GM23338 (cell line): Measurements from ENCODE around the gene TJP1. TPM values are rescaled to one million over a fixed set of nuclear protein-coding genes. Genes with fewer than 3 reads are reported as not detected.
"Not testable (repeated sequence)": the region's sequence is repeated elsewhere in the genome, so short reads cannot be mapped to it uniquely, and the experiment has no call there.

Source experiments
- ATAC-seq: fragments of 200-7000 bp; cut with Tn5 transposase; 3 replicates; pipeline ENCODE4 v1.9.1; 2020
- DNase-seq: peaks from one replicate; pipeline ENCODE4 v3.0.0-alpha.2; 2015; ENCODE audit warnings: low spot score
- H2AFZ ChIP-seq: fragments of 200-600 bp; sonication (generic); 2 replicates; pipeline ENCODE4 v1.8.0; 2016; ENCODE audit warnings: antibody characterized with exemption, mild to moderate bottlenecking, moderate library complexity
- H3F3A ChIP-seq: fragments of 200-600 bp; sonication (generic); replicated peaks from 2 replicates; pipeline ENCODE4 v1.8.0; 2017; ENCODE audit warnings: antibody characterized with exemption, mixed run types, low read depth
- H3K27ac ChIP-seq: fragments of 200-600 bp; sonication (generic); 2 replicates; pipeline ENCODE4 v1.6.1; 2016; ENCODE audit warnings: low read depth
- H3K27me3 ChIP-seq: fragments of 200-600 bp; sonication (generic); 2 replicates; pipeline ENCODE4 v1.8.0; 2016; ENCODE audit warnings: mild to moderate bottlenecking, mixed run types, moderate library complexity; ENCODE audit not compliant: insufficient read depth
- H3K36me3 ChIP-seq: fragments of 200-600 bp; sonication (generic); 2 replicates; pipeline ENCODE4 v1.8.0; 2016; ENCODE audit warnings: mild to moderate bottlenecking; ENCODE audit not compliant: insufficient read depth
- H3K4me1 ChIP-seq: fragments of 200-600 bp; sonication (generic); 2 replicates; pipeline ENCODE4 v1.8.0; 2016; ENCODE audit warnings: mild to moderate bottlenecking, moderate library complexity; ENCODE audit not compliant: insufficient read depth
- H3K4me2 ChIP-seq: fragments of 200-600 bp; sonication (generic); 2 replicates; pipeline ENCODE4 v1.7.1; 2017; ENCODE audit warnings: mixed run types
- H3K4me3 ChIP-seq: fragments of 200-600 bp; sonication (generic); 2 replicates; pipeline ENCODE4 v1.6.1; 2016; ENCODE audit warnings: mixed run types
- H3K79me2 ChIP-seq: fragments of 200-600 bp; sonication (generic); replicated peaks from 2 replicates; pipeline ENCODE4 v1.8.0; 2017; ENCODE audit warnings: mild to moderate bottlenecking; ENCODE audit not compliant: insufficient read depth
- H3K9me2 ChIP-seq: fragments of 200-600 bp; sonication (generic); 2 replicates; pipeline ENCODE4 v1.8.0; 2017; ENCODE audit not compliant: insufficient read depth
- H4K20me1 ChIP-seq: fragments of 200-600 bp; sonication (generic); replicated peaks from 2 replicates; pipeline ENCODE4 v1.8.0; 2017; ENCODE audit warnings: mild to moderate bottlenecking; ENCODE audit not compliant: insufficient read depth
- H3K27ac Mint-ChIP-seq: 2 replicates; pipeline ENCODE4 v1.8.0; 2020; ENCODE audit warnings: inconsistent platforms, mild to moderate bottlenecking, moderate library complexity, mixed read lengths
- H3K27me3 Mint-ChIP-seq: 3 replicates; pipeline ENCODE4 v1.8.0; 2022; ENCODE audit warnings: low read depth, mild to moderate bottlenecking, moderate library complexity, mixed read lengths, inconsistent platforms; ENCODE audit not compliant: insufficient read depth, poor library complexity
- H3K36me3 Mint-ChIP-seq: 3 replicates; pipeline ENCODE4 v1.8.0; 2021; ENCODE audit warnings: low read depth, mild to moderate bottlenecking, inconsistent platforms, moderate library complexity, mixed read lengths
- H3K4me1 Mint-ChIP-seq: 3 replicates; pipeline ENCODE4 v1.8.0; 2020; ENCODE audit warnings: mild to moderate bottlenecking, inconsistent platforms, mixed read lengths
- H3K4me3 Mint-ChIP-seq: 3 replicates; pipeline ENCODE4 v1.8.0; 2021; ENCODE audit warnings: moderate library complexity, mild to moderate bottlenecking, inconsistent platforms, mixed read lengths
- H3K9me3 Mint-ChIP-seq: 3 replicates; pipeline ENCODE4 v1.8.0; 2020; ENCODE audit warnings: moderate library complexity, mild to moderate bottlenecking, inconsistent platforms, mixed read lengths
- CREB1 ChIP-seq: fragments of 250-450 bp; sonication (Bioruptor Pico); IDR thresholded peaks from 2 replicates; pipeline ENCODE4 v1.5.0; 2020; ENCODE audit warnings: low read depth, mild to moderate bottlenecking, moderate library complexity
- EZH2phosphoT487 ChIP-seq: fragments of 200-600 bp; sonication (generic); IDR thresholded peaks from one replicate; pipeline ENCODE4 v1.8.1; 2018; ENCODE audit warnings: antibody characterized with exemption; ENCODE audit not compliant: unreplicated experiment
- JUNB ChIP-seq: IDR thresholded peaks from one replicate; pipeline ENCODE4 v1.6.1; 2016; ENCODE audit warnings: antibody characterized with exemption; ENCODE audit not compliant: unreplicated experiment
- NANOG ChIP-seq: IDR thresholded peaks from 2 replicates; pipeline ENCODE4 v1.6.1; 2016; ENCODE audit warnings: antibody characterized with exemption, borderline replicate concordance
- POLR2AphosphoS5 ChIP-seq: IDR thresholded peaks from 2 replicates; pipeline ENCODE4 v1.6.1; 2016; ENCODE audit warnings: antibody characterized with exemption, low read depth
- ZNF331 ChIP-seq: fragments of 250-450 bp; sonication (Bioruptor Pico); IDR thresholded peaks from 2 replicates; pipeline ENCODE4 v1.5.0; 2020; ENCODE audit warnings: low read depth, mild to moderate bottlenecking, moderate library complexity
- polyA plus RNA-seq: library from polyadenylated mRNA; unstranded; fragments of >200 nt; fragmentation: Nextera tagmentation; extraction: Ambion mirVana; gene quantifications from 2 replicates; pipeline ENCODE4 v1.2.1, GENCODE V29; 2016
- total RNA-seq: library from RNA; depleted of rRNA; stranded (reverse); fragments of >200 nt; shearing (Covaris generic); gene quantifications from 2 replicates; pipeline ENCODE4 v1.2.3, GENCODE V29; 2014
- TF ChIP-seq, protein P1 (sequence below): fragments of 250-450 bp; sonication (Bioruptor Pico); IDR thresholded peaks from 2 replicates; pipeline ENCODE4 v1.5.0; 2020; ENCODE audit warnings: mild to moderate bottlenecking, moderate library complexity
- TF ChIP-seq, protein P2 (sequence below), 2 experiments: fragments of 200-600 bp in 1 of 2; sonication (generic) in 1 of 2; conservative IDR thresholded peaks; 2 replicates each; pipeline versions ENCODE4 v1.5.1 to v1.6.1; 2016 to 2017; ENCODE audit warnings: antibody characterized with exemption in 2 of 2, low read depth in 2 of 2, mild to moderate bottlenecking in 2 of 2, moderate library complexity in 1 of 2

The TJP1 gene
- total and polyA plus RNA-seq, 2 experiments from 2014 or later: 76.2 to 116 TPM

DNA sequence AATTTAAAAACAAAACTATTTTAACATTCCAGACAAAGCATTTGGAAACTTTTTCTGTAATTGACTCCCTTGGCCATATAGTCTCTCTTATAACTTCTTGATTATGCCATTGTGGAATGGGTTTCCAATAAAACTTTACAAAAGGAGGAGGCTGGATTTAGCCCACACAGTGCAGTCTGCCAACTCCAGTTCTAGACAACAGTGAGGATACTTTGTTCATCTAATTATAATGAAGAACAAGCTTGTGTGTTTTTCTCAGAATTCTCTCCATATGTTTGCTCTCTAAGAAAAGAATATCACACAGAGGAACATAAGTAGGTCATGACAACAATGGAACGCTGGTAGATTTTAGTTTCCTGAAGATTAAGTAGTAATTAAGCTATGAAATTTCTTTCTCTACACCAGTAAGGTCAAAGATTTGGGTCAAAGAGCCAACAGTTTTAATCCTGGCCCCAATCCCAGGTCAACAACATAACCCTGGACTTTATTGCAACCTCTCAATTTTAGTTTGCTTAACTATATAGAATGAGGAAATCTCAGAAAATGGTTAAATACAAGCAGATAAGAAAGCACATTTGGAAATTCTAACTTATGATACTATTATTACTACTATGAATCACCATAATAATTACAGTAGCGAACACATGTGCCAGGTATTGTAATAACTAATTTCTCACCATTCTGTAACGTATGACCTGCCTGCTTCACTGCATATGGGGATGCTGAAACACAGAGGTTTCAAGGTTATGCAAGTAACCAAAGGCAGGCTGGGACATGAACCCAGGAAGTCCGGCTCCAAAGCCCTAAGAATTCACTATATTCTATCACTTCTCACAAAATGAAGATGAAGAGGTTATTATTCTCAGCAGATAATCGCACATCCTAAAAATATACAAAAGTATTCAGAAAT, 65.7 kb downstream of the TJP1 start (continued):
- TF ChIP-seq, protein P1, sequence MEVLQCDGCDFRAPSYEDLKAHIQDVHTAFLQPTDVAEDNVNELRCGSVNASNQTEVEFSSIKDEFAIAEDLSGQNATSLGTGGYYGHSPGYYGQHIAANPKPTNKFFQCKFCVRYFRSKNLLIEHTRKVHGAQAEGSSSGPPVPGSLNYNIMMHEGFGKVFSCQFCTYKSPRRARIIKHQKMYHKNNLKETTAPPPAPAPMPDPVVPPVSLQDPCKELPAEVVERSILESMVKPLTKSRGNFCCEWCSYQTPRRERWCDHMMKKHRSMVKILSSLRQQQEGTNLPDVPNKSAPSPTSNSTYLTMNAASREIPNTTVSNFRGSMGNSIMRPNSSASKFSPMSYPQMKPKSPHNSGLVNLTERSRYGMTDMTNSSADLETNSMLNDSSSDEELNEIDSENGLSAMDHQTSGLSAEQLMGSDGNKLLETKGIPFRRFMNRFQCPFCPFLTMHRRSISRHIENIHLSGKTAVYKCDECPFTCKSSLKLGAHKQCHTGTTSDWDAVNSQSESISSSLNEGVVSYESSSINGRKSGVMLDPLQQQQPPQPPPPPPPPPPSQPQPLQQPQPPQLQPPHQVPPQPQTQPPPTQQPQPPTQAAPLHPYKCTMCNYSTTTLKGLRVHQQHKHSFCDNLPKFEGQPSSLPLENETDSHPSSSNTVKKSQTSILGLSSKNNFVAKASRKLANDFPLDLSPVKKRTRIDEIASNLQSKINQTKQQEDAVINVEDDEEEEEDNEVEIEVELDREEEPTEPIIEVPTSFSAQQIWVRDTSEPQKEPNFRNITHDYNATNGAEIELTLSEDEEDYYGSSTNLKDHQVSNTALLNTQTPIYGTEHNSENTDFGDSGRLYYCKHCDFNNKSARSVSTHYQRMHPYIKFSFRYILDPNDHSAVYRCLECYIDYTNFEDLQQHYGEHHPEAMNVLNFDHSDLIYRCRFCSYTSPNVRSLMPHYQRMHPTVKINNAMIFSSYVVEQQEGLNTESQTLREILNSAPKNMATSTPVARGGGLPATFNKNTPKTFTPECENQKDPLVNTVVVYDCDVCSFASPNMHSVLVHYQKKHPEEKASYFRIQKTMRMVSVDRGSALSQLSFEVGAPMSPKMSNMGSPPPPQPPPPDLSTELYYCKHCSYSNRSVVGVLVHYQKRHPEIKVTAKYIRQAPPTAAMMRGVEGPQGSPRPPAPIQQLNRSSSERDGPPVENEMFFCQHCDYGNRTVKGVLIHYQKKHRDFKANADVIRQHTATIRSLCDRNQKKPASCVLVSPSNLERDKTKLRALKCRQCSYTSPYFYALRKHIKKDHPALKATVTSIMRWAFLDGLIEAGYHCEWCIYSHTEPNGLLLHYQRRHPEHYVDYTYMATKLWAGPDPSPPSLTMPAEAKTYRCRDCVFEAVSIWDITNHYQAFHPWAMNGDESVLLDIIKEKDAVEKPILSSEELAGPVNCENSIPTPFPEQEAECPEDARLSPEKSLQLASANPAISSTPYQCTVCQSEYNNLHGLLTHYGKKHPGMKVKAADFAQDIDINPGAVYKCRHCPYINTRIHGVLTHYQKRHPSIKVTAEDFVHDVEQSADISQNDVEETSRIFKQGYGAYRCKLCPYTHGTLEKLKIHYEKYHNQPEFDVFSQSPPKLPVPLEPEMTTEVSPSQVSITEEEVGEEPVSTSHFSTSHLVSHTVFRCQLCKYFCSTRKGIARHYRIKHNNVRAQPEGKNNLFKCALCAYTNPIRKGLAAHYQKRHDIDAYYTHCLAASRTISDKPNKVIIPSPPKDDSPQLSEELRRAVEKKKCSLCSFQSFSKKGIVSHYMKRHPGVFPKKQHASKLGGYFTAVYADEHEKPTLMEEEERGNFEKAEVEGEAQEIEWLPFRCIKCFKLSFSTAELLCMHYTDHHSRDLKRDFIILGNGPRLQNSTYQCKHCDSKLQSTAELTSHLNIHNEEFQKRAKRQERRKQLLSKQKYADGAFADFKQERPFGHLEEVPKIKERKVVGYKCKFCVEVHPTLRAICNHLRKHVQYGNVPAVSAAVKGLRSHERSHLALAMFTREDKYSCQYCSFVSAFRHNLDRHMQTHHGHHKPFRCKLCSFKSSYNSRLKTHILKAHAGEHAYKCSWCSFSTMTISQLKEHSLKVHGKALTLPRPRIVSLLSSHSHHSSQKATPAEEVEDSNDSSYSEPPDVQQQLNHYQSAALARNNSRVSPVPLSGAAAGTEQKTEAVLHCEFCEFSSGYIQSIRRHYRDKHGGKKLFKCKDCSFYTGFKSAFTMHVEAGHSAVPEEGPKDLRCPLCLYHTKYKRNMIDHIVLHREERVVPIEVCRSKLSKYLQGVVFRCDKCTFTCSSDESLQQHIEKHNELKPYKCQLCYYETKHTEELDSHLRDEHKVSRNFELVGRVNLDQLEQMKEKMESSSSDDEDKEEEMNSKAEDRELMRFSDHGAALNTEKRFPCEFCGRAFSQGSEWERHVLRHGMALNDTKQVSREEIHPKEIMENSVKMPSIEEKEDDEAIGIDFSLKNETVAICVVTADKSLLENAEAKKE (CRISPR knock-in tag): no peak
- no peak for TF ChIP-seq POLR2AphosphoS5

DNA sequence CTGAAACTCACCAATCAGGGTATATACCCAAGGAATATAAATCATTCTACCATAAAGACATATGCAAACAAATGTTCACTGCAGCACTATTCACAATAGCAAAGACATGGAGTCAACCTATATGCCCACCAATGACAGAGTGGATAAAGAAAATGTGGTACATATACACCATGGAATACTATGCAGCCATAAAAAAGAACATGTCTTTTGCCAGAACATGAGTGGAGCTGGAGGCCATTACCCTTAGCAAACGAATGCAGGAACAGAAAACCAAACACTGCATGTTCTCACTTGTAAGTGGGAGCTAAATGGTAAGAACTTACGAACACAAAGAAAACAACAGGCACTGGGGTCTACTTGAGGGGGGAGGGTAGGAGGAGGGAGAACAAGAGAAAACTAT, 68.3 kb downstream of the TJP1 start:
- not testable (repeated sequence) for H2AFZ ChIP-seq, H3F3A ChIP-seq, H3K27ac ChIP-seq, DNase-seq, H3K27me3 Mint-ChIP-seq, H3K9me3 Mint-ChIP-seq, H4K20me1 ChIP-seq, ATAC-seq, H3K4me2 ChIP-seq, H3K4me3 ChIP-seq, H3K36me3 ChIP-seq, H3K27me3 ChIP-seq, H3K27ac Mint-ChIP-seq, H3K4me3 Mint-ChIP-seq, H3K9me2 ChIP-seq
- Histone ChIP-seq H3K4me1 (peaks cover 29% of the 10 kb centered on the region), H3K79me2 (peaks cover 31% of the 10 kb centered on the region)
- Mint-ChIP-seq H3K4me1 (peaks cover 37% of the 10 kb centered on the region), H3K36me3 (peaks cover 23% of the 10 kb centered on the region)

- Histone ChIP-seq H3K27ac (no peak overlapping the region), H2AFZ (no peak overlapping the region)
Measured at GRCh38 chr15:29753506-29753905, 68.8 kb downstream of the TJP1 start.

More at GRCh38 chr15:29753506-29753905, 68.8 kb downstream of the TJP1 start:
- no peaks in the 10 kb centered on the region; the same call in 1 of the 2 replicates for H3K36me3 ChIP-seq
- DNase-seq (no peak), ATAC-seq (no peak)
- TF ChIP-seq NANOG (no peak), CREB1 (no peak), ZNF331 (CRISPR knock-in tag) (no peak), POLR2AphosphoS5 (no peak), EZH2phosphoT487 (no peak), JUNB (no peak)
- TF ChIP-seq, protein P2, sequence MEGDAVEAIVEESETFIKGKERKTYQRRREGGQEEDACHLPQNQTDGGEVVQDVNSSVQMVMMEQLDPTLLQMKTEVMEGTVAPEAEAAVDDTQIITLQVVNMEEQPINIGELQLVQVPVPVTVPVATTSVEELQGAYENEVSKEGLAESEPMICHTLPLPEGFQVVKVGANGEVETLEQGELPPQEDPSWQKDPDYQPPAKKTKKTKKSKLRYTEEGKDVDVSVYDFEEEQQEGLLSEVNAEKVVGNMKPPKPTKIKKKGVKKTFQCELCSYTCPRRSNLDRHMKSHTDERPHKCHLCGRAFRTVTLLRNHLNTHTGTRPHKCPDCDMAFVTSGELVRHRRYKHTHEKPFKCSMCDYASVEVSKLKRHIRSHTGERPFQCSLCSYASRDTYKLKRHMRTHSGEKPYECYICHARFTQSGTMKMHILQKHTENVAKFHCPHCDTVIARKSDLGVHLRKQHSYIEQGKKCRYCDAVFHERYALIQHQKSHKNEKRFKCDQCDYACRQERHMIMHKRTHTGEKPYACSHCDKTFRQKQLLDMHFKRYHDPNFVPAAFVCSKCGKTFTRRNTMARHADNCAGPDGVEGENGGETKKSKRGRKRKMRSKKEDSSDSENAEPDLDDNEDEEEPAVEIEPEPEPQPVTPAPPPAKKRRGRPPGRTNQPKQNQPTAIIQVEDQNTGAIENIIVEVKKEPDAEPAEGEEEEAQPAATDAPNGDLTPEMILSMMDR (conservative IDR thresholded peaks at IDR 0.05; ENCODE audit: low read depth in 2 of 2): no peak
- Mint-ChIP-seq H3K27me3 (peaks cover 2% of the 10 kb centered on the region), H3K4me3 (no peak overlapping the region), H3K4me1 (peaks cover 33% of the 10 kb centered on the region), H3K36me3 (peaks cover 26% of the 10 kb centered on the region), H3K9me3 (0 out of 3 replicates have a peak, but pooled peaks cover 2% of the 10 kb centered on the region), H3K27ac (no peak overlapping the region)
- H3K27me3 ChIP-seq: no peaks in the 10 kb centered on the region
- H3K4me3 ChIP-seq: no peak overlapping the region
- H3K4me1 ChIP-seq: peaks cover 28% of the 10 kb centered on the region
- H3F3A ChIP-seq: no peaks in the 10 kb centered on the region
- H3K4me2 ChIP-seq: no peak overlapping the region
- no peaks in the 10 kb centered on the region; the same call in 1 of the 2 replicates for H4K20me1 ChIP-seq
- peaks cover 31% of the 10 kb centered on the region for H3K79me2 ChIP-seq
- H3K9me2 ChIP-seq: no peaks in the 10 kb centered on the region
